Ishikawa (cell line): Measurements from ENCODE around the gene ATAD2B.

Experiments
- CEBPB ChIP-seq: IDR thresholded peaks from 2 replicates; pipeline ENCODE4 v1.6.1; 2012
- CREB1 ChIP-seq: IDR thresholded peaks from 2 replicates; pipeline ENCODE4 v1.6.1; 2012; ENCODE audit warnings: low read depth
- EGR1 ChIP-seq: IDR thresholded peaks from 2 replicates; pipeline ENCODE4 v1.6.1; 2012
- EP300 ChIP-seq: IDR thresholded peaks from 2 replicates; pipeline ENCODE4 v1.6.1; 2012; ENCODE audit warnings: borderline replicate concordance
- FOXM1 ChIP-seq: IDR thresholded peaks from 2 replicates; pipeline ENCODE4 v1.6.1; 2012; ENCODE audit warnings: low read depth, borderline replicate concordance
- NFIC ChIP-seq: IDR thresholded peaks from 2 replicates; pipeline ENCODE4 v1.6.1; 2012
- RAD21 ChIP-seq: IDR thresholded peaks from 2 replicates; pipeline ENCODE4 v1.6.1; 2012; ENCODE audit warnings: low read depth
- TAF1 ChIP-seq: IDR thresholded peaks from 2 replicates; pipeline ENCODE4 v1.6.1; 2012; ENCODE audit warnings: low read depth, mild to moderate bottlenecking
- TCF12 ChIP-seq: IDR thresholded peaks from 2 replicates; pipeline ENCODE4 v1.6.1; 2012; ENCODE audit warnings: low read depth
- TEAD4 ChIP-seq: IDR thresholded peaks from 2 replicates; pipeline ENCODE4 v1.6.1; 2012
- USF1 ChIP-seq: IDR thresholded peaks from 2 replicates; pipeline ENCODE4 v1.6.1; 2012
- YY1 ChIP-seq: IDR thresholded peaks from 2 replicates; pipeline ENCODE4 v1.6.1; 2012; ENCODE audit warnings: low read depth
- TF ChIP-seq, protein P1 (sequence below): IDR thresholded peaks from 2 replicates; pipeline ENCODE4 v1.6.1; 2012
- TF ChIP-seq, protein P2 (sequence below): IDR thresholded peaks from 2 replicates; pipeline ENCODE4 v1.6.1; 2012; ENCODE audit warnings: low read depth, mild to moderate bottlenecking

DNA sequence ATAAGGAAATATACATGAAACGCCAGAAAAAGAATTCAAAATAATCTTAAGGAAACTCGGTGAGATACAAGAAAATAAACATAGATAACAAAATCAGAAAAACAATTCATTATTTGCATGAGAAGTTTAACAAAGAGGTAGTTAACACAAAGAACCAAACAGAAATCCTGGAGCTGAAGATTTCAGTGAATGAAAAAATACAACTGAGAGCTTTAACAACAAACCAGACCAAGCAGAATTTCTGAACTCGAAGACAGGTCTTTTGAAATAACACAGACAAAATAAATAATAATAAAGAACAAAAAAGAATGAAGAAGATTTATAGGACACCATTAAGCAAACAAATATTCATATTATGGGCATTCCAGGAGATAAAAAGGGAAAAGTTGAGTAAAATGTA is 204.7 kb downstream of the ATAD2B start:
- no peak for TF ChIP-seq CEBPB
- no peak for TF ChIP-seq TEAD4
- TF ChIP-seq RAD21, result no peak
- TF ChIP-seq TAF1, result no peak
- TF ChIP-seq YY1, result no peak
- TF ChIP-seq, protein P1, sequence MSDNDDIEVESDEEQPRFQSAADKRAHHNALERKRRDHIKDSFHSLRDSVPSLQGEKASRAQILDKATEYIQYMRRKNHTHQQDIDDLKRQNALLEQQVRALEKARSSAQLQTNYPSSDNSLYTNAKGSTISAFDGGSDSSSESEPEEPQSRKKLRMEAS, result no peak
- TF ChIP-seq FOXM1, result no peak
- TF ChIP-seq CREB1, result no peak
- no peak for TF ChIP-seq TCF12
- no peak for TF ChIP-seq EGR1
- TF ChIP-seq, protein P2, sequence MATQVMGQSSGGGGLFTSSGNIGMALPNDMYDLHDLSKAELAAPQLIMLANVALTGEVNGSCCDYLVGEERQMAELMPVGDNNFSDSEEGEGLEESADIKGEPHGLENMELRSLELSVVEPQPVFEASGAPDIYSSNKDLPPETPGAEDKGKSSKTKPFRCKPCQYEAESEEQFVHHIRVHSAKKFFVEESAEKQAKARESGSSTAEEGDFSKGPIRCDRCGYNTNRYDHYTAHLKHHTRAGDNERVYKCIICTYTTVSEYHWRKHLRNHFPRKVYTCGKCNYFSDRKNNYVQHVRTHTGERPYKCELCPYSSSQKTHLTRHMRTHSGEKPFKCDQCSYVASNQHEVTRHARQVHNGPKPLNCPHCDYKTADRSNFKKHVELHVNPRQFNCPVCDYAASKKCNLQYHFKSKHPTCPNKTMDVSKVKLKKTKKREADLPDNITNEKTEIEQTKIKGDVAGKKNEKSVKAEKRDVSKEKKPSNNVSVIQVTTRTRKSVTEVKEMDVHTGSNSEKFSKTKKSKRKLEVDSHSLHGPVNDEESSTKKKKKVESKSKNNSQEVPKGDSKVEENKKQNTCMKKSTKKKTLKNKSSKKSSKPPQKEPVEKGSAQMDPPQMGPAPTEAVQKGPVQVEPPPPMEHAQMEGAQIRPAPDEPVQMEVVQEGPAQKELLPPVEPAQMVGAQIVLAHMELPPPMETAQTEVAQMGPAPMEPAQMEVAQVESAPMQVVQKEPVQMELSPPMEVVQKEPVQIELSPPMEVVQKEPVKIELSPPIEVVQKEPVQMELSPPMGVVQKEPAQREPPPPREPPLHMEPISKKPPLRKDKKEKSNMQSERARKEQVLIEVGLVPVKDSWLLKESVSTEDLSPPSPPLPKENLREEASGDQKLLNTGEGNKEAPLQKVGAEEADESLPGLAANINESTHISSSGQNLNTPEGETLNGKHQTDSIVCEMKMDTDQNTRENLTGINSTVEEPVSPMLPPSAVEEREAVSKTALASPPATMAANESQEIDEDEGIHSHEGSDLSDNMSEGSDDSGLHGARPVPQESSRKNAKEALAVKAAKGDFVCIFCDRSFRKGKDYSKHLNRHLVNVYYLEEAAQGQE, result no peak
- no peak for TF ChIP-seq EP300
- TF ChIP-seq NFIC, result no peak
- TF ChIP-seq USF1, result no peak
